ENCODE results near the gene LRRC4C. TPM values are rescaled to one million over a fixed set of nuclear protein-coding genes. Genes with fewer than 3 reads are reported as not detected.

The LRRC4C gene
- total and polyA plus RNA-seq, 7 donors: 0.98 to 5.4 (median 3.0) TPM; not detected in 1

- Histone ChIP-seq H3K4me3 (no peak overlapping the region), H3K36me3 (no peaks in the 10 kb centered on the region), H3K9me3 (peaks cover 0 to 3% (median 0%) of the 10 kb centered on the region in 4 donors), H3K27ac (no peak overlapping the region), H3K27me3 (no peaks in the 10 kb centered on the region), H3K4me1 (no peaks in the 10 kb centered on the region)
- WGBS, 2 donors: 71 to 79% methylated on average over 3 of the region's 3 CpGs
- intact Hi-C loops (cut with DNase I): no loop called here
- TF ChIP-seq POLR2AphosphoS5 (IDR thresholded peaks at IDR 0.05): no peak
- no peak for TF ChIP-seq EP300 (IDR thresholded peaks at IDR 0.05)
- no peak for TF ChIP-seq POLR2A (IDR thresholded peaks at IDR 0.05)
- no peak for TF ChIP-seq CTCF (IDR thresholded peaks at IDR 0.05)
- no peak for DNase-seq
Measured at GRCh38 chr11:40679276-40679675, 780.2 kb downstream of the LRRC4C start.

GRCh38 chr11:40647295-40647694, 812.2 kb downstream of the LRRC4C start:
- intact Hi-C loops (cut with DNase I): no loop called here
- no peaks in the 10 kb centered on the region for H3K36me3 ChIP-seq
- H3K27ac ChIP-seq: no peak overlapping the region
- TF ChIP-seq CTCF (IDR thresholded peaks at IDR 0.05): no peak
- no peak for TF ChIP-seq POLR2AphosphoS5 (IDR thresholded peaks at IDR 0.05)
- TF ChIP-seq POLR2A (IDR thresholded peaks at IDR 0.05): no peak
- H3K4me3 ChIP-seq: no peak overlapping the region
- 90 to 94% methylated on average over 2 of the region's 2 CpGs for WGBS, 2 donors
- no peaks in the 10 kb centered on the region for H3K4me1 ChIP-seq
- no peaks in the 10 kb centered on the region for H3K27me3 ChIP-seq
- DNase-seq: no peak
- H3K9me3 ChIP-seq: peaks cover 0 to 4% (median 1%) of the 10 kb centered on the region in 4 donors

GRCh38 chr11:40642284-40642683, 817.2 kb downstream of the LRRC4C start:
- no peaks in the 10 kb centered on the region for H3K4me1 ChIP-seq
- H3K4me3 ChIP-seq: no peak overlapping the region
- no peaks in the 10 kb centered on the region for H3K27me3 ChIP-seq
- no peak overlapping the region for H3K27ac ChIP-seq
- no peak for DNase-seq
- intact Hi-C loops (cut with DNase I): no loop called here
- no peaks in the 10 kb centered on the region for H3K36me3 ChIP-seq
- peaks cover 0 to 4% (median 0%) of the 10 kb centered on the region in 4 donors for H3K9me3 ChIP-seq
- WGBS, 2 donors: 55 to 82% methylated on average over 1 of the region's 1 CpG
- no peak for TF ChIP-seq POLR2A (IDR thresholded peaks at IDR 0.05)

GRCh38 chr11:40619654-40620053, 839.8 kb downstream of the LRRC4C start:
- Histone ChIP-seq H3K4me1 (no peaks in the 10 kb centered on the region), H3K27ac (no peak overlapping the region), H3K4me3 (no peak overlapping the region), H3K27me3 (no peaks in the 10 kb centered on the region), H3K9me3 (no peaks in the 10 kb centered on the region), H3K36me3 (no peaks in the 10 kb centered on the region)
- intact Hi-C loops (cut with DNase I): no loop called here
- TF ChIP-seq EP300 (IDR thresholded peaks at IDR 0.05) (no peak), POLR2A (IDR thresholded peaks at IDR 0.05) (no peak), CTCF (IDR thresholded peaks at IDR 0.05) (no peak), POLR2AphosphoS5 (IDR thresholded peaks at IDR 0.05) (no peak)
- no peak for DNase-seq
- 83 to 87% methylated on average over 3 of the region's 3 CpGs for WGBS, 2 donors

DNA sequence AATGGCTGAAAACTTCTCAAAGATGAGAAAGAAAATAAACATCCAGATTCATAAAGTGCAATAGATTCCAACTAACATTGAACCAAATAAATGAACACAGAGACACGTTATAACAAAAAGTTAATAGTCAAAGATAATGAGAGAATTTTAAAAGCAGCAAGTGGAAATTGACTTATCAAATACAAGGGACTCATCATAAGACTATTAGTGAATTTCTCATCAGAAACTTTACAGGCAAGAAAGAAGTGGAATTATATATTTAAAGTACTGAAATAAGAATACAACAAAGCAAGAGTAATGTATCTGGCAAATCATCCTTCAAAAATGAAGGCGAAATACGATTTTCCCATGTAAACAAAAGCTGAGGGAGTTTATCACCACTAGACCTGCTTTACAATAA, 852.7 kb downstream of the LRRC4C start:
- no peaks in the 10 kb centered on the region for H3K4me1 ChIP-seq
- H3K9me3 ChIP-seq: peaks cover 0 to 11% (median 10%) of the 10 kb centered on the region in 4 donors
- no peak for DNase-seq
- H3K36me3 ChIP-seq: no peaks in the 10 kb centered on the region
- WGBS, 2 donors: 83 to 84% methylated on average over 3 of the region's 3 CpGs
- no peaks in the 10 kb centered on the region for H3K27me3 ChIP-seq
- no peak overlapping the region for H3K27ac ChIP-seq
- no peak overlapping the region for H3K4me3 ChIP-seq
- intact Hi-C loops (cut with DNase I): no loop called here
- TF ChIP-seq POLR2A (IDR thresholded peaks at IDR 0.05) (no peak), CTCF (IDR thresholded peaks at IDR 0.05) (no peak), EP300 (IDR thresholded peaks at IDR 0.05) (no peak), POLR2AphosphoS5 (IDR thresholded peaks at IDR 0.05) (no peak)
